ENCODE results near the gene CEP20. TPM values are rescaled to one million over a fixed set of nuclear protein-coding genes. Genes with fewer than 3 reads are reported as not detected.

The CEP20 gene
- total RNA-seq, 4 donors from 2014 or later, result 26.2 to 38.8 (median 32.0) TPM

- no peak for TF ChIP-seq CTCF (IDR thresholded peaks at IDR 0.05; ENCODE audit: low read depth)
These were observed 53.9 kb downstream of the CEP20 start for GRCh38 chr16:15834502-15834901.

- TF ChIP-seq CTCF (IDR thresholded peaks at IDR 0.05; ENCODE audit: low read depth), result no peak
These were observed 54.9 kb downstream of the CEP20 start for GRCh38 chr16:15833541-15833940.

- TF ChIP-seq CTCF (IDR thresholded peaks at IDR 0.05; ENCODE audit: low read depth), result no peak
These were observed 56.2 kb downstream of the CEP20 start for GRCh38 chr16:15832241-15832640.

DNA sequence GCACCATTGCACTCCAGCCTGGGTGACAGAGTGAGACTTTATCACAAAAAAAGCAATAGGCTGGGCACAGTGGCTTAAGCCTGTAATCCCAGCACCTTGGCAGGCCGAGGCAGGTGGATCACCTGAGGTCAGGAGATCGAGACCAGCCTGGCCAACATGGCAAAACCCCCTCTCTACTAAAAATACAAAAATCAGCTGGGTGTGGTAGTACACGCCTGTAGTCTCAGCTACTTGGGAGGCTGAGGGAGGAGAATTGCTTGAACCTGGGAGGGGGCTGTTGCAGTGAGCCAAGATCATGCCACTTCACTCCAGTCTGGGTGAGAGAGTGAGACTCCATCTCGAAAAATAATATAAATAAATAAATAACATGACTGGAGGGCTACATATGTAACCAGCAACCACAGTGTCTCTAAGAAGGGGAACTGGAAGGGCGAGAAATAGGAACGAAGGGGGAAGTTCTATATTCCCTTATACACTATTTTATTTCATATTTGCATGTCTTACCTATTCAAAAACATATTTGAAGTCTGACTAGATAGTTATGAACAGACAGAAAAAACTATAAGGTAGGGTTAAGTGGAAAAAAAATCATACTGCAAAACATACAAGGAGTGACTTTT, 57.5 kb downstream of the CEP20 start:
- no peak for TF ChIP-seq CTCF (IDR thresholded peaks at IDR 0.05; ENCODE audit: low read depth)

GRCh38 chr16:15829460-15829859, 58.9 kb downstream of the CEP20 start:
- no peak for TF ChIP-seq CTCF (IDR thresholded peaks at IDR 0.05; ENCODE audit: low read depth)

DNA sequence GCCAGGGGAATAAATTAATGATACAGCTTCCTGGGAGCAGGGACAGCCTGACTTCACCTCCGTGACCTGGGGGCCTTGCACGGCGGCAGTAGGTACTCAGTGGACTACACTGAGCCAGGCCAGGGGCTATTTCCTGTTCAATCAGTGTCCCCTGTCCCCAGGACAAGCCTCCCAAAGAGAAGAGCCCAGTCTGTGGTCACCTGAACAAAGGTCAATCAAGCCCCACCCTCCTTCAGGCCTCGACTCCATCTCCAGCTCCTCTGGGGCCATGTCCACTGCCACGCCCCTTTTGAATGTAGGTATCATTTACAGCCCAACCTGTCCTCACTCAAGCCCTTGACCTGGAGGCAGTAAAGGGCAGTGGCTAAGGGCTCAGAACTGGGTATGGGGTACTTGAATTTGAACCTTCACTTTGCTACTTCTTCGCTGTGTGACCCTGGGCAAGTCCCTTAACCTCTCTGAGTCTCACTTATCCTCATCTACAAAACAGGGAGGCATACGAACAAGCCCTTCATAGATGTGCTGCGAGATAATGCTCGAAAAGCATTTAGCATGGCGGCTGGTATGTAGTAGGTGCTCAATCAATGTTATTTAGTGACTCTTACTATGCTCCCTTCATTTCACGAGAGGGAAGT, 60.6 kb downstream of the CEP20 start:
- TF ChIP-seq CTCF (IDR thresholded peaks at IDR 0.05; ENCODE audit: low read depth), result no peak

DNA sequence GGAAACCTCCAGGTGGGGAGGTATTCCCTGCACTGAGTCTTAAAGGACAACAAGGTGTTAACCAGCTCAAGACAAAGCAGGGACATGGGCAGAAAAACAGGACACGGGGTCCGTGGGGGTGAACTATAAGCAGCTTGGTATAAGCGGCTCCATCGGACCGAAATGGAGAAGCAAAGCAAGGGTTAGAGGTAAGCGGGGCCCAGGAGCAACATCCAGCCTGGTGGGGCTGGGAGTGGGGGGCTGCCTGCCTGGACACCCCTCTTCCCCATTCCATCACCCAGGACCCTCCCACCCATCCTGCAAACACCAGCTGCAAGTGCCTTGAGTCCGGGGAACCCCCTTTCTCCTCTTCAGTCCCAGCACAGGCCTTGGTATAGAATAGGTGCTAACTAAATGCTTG, 61.1 kb downstream of the CEP20 start:
- no peak for TF ChIP-seq CTCF (IDR thresholded peaks at IDR 0.05; ENCODE audit: low read depth)

Data from subcutaneous adipose tissue (tissue), 4 donors.